Stimulated activated CD8-positive, alpha-beta memory T cell treated with anti-CD3 and anti-CD28 coated beads, Interleukin-4, amount 100 ng/mL, for 4 hours (primary cell): ENCODE results near the gene PVALEF.

Source experiments
- DNase-seq, 2 donors: peaks; one replicate each; pipeline ENCODE4 v3.0.0-alpha.2; 2020; ENCODE audit warnings: low read depth in 2 of 2, low spot score in 1 of 2

PVALEF gene

GRCh38 chr17:81180836-81181810 lies 15.8 kb downstream of the PVALEF start:
- no peak for DNase-seq

GRCh38 chr17:81181811-81182185 lies 16.5 kb downstream of the PVALEF start:
- DNase-seq = no peak

GRCh38 chr17:81182596-81182995 lies 17.3 kb downstream of the PVALEF start:
- no peak for DNase-seq

GRCh38 chr17:81183316-81183715 lies 18.0 kb downstream of the PVALEF start:
- DNase-seq = no peak

GRCh38 chr17:81183807-81184206 lies 18.5 kb downstream of the PVALEF start:
- no peak for DNase-seq

- DNase-seq = no peak
Observed at GRCh38 chr17:81184555-81184954, 19.2 kb downstream of the PVALEF start.

- no peak for DNase-seq
Observed at GRCh38 chr17:81186203-81186602, 20.9 kb downstream of the PVALEF start.

GRCh38 chr17:81187120-81187519 lies 21.8 kb downstream of the PVALEF start:
- no peak for DNase-seq

GRCh38 chr17:81187586-81188490 lies 22.5 kb downstream of the PVALEF start:
- no peak for DNase-seq

GRCh38 chr17:81188491-81188840 lies 23.2 kb downstream of the PVALEF start:
- DNase-seq = no peak

GRCh38 chr17:81189016-81189415 lies 23.7 kb downstream of the PVALEF start:
- DNase-seq = no peak

GRCh38 chr17:81189670-81190530 lies 24.6 kb downstream of the PVALEF start:
- no peak for DNase-seq

- no peak for DNase-seq
Observed at GRCh38 chr17:81190591-81190990, 25.3 kb downstream of the PVALEF start.

- DNase-seq = no peak
Observed at GRCh38 chr17:81191116-81191515, 25.8 kb downstream of the PVALEF start.

GRCh38 chr17:81191646-81192045 lies 26.3 kb downstream of the PVALEF start:
- DNase-seq = no peak

- DNase-seq = no peak
Observed at GRCh38 chr17:81192386-81193050, 27.2 kb downstream of the PVALEF start.

GRCh38 chr17:81193051-81193410 lies 27.7 kb downstream of the PVALEF start:
- DNase-seq = no peak

GRCh38 chr17:81193470-81194224 lies 28.3 kb downstream of the PVALEF start:
- no peak for DNase-seq

- DNase-seq = no peak
Observed at GRCh38 chr17:81194225-81194760, 29.0 kb downstream of the PVALEF start.
